Activated B cell treated with CpG ODN at 0.5 μM for 24 hours (primary cell): ENCODE data around the gene MOB1B. TPM values are rescaled to one million over a fixed set of nuclear protein-coding genes. Genes with fewer than 3 reads are reported as not detected.
"Not testable (repeated sequence)": the region's sequence is repeated elsewhere in the genome, so short reads cannot be mapped to it uniquely, and the experiment has no call there.

Experiments
- ATAC-seq: fragments of 200-7000 bp; cut with Tn5 transposase; one replicate; pipeline ENCODE4 v1.10.0; 2021; ENCODE audit warnings: low read depth, mild to moderate bottlenecking, moderate library complexity
- CTCF ChIA-PET: fragments of 350-600 bp; sonication (Branson Sonifier 250); formaldehyde crosslinking; loops from one replicate; lab custom pipeline; 2021; ENCODE audit warnings: antibody characterized with exemption; lab: Charles Lee
- POLR2A ChIA-PET: fragments of 350-600 bp; sonication (Branson Sonifier 250); formaldehyde crosslinking; loops from one replicate; lab custom pipeline; 2021; ENCODE audit warnings: antibody characterized with exemption; lab: Charles Lee
- DNase-seq: peaks from one replicate; pipeline ENCODE4 v3.0.0; 2022
- H3K27ac Mint-ChIP-seq: one replicate; pipeline ENCODE4 v1.8.0; 2020; ENCODE audit warnings: mixed read lengths
- H3K27me3 Mint-ChIP-seq: one replicate; pipeline ENCODE4 v1.8.0; 2021; ENCODE audit warnings: mixed read lengths
- H3K36me3 Mint-ChIP-seq: one replicate; pipeline ENCODE4 v1.8.0; 2021; ENCODE audit warnings: low read depth, mixed read lengths
- H3K4me1 Mint-ChIP-seq: one replicate; pipeline ENCODE4 v1.8.0; 2021; ENCODE audit warnings: mixed read lengths
- H3K4me3 Mint-ChIP-seq: one replicate; pipeline ENCODE4 v1.8.0; 2020; ENCODE audit warnings: mild to moderate bottlenecking, mixed read lengths
- H3K9me3 Mint-ChIP-seq: one replicate; pipeline ENCODE4 v1.8.0; 2020; ENCODE audit warnings: mixed read lengths
- intact Hi-C: fragments of 100-400 bp; cut with micrococcal nuclease; formaldehyde crosslinking; loops from one replicate; pipeline ENCODE4 v1.15.1; 2024
- total RNA-seq: library from RNA; stranded (reverse); gene quantifications from 2 replicates; pipeline ENCODE4 v1.2.3, GENCODE V29; 2022
- TF ChIP-seq, protein P1 (sequence below): fragments of 200-600 bp; IDR thresholded peaks from one replicate; pipeline ENCODE4 v1.8.0; 2022; ENCODE audit warnings: antibody characterized with exemption, mild to moderate bottlenecking

The MOB1B gene
- total RNA-seq, 1 donor from 2014 or later: 23.4 TPM

GRCh38 chr4:70996018-70996360, 93.8 kb downstream of the MOB1B start:
- intact Hi-C loops: loop anchor here (10.0 kb wide), 1 partner anchor 189 kb away; no protein-coding TSS in a partner anchor
- ChIA-PET CTCF (interaction anchor here (6.3 kb wide), 1 partner anchor 14 kb away, joined by 86 read pairs; no protein-coding TSS in a partner anchor), POLR2A (interaction anchor here (0.9 to 6.1 kb wide), 5 partner anchors 11 to 283 kb away, joined by 3 to 203 read pairs (median 4); partner anchors contain the start of gene GRSF1)
- DNase-seq (no peak), ATAC-seq (no peak)
- no peaks in the 10 kb centered on the region for H3K27me3 Mint-ChIP-seq
- peaks cover 51% of the 10 kb centered on the region for H3K36me3 Mint-ChIP-seq
- TF ChIP-seq, protein P1, sequence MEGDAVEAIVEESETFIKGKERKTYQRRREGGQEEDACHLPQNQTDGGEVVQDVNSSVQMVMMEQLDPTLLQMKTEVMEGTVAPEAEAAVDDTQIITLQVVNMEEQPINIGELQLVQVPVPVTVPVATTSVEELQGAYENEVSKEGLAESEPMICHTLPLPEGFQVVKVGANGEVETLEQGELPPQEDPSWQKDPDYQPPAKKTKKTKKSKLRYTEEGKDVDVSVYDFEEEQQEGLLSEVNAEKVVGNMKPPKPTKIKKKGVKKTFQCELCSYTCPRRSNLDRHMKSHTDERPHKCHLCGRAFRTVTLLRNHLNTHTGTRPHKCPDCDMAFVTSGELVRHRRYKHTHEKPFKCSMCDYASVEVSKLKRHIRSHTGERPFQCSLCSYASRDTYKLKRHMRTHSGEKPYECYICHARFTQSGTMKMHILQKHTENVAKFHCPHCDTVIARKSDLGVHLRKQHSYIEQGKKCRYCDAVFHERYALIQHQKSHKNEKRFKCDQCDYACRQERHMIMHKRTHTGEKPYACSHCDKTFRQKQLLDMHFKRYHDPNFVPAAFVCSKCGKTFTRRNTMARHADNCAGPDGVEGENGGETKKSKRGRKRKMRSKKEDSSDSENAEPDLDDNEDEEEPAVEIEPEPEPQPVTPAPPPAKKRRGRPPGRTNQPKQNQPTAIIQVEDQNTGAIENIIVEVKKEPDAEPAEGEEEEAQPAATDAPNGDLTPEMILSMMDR: no peak
- H3K9me3 Mint-ChIP-seq: peaks cover 2% of the 10 kb centered on the region
- H3K4me3 Mint-ChIP-seq: peak overlapping the region; percentile 94
- peak overlapping the region; percentile 94 for H3K27ac Mint-ChIP-seq
- H3K4me1 Mint-ChIP-seq: peaks cover 79% of the 10 kb centered on the region

DNA sequence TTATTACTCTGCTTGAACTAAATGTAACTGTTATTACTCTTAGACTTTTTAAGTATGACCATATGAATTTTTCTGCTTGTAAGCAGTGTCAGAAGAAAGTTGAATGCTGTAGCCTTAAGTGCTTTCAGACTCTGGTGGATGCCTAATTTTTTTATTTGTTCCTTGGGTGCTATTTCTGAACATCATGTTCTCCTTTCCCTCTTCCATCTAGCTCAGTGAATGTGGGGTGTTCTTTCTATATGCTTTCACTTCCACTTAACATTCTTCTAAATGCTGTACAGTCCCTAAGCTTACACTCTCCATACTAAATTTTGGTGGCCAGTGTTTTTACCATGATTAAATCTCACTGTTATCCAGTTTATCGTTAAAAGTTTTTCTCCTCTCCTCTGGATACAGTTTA, 94.9 kb downstream of the MOB1B start:
- ATAC-seq (no peak), DNase-seq (no peak)
- intact Hi-C loops: loop anchor here (10.0 kb wide), 1 partner anchor 188 kb away; no protein-coding TSS in a partner anchor
- TF ChIP-seq, protein P1: no peak
- POLR2A ChIA-PET: interaction anchor here (0.6 to 6.1 kb wide), 5 partner anchors 10 to 284 kb away, joined by 3 to 203 read pairs (median 4); partner anchors contain the start of gene GRSF1
- Mint-ChIP-seq H3K4me3 (peak overlapping the region; percentile 94), H3K4me1 (peaks cover 89% of the 10 kb centered on the region), H3K9me3 (peaks cover 2% of the 10 kb centered on the region), H3K27ac (peak overlapping the region; percentile 94), H3K36me3 (peaks cover 61% of the 10 kb centered on the region), H3K27me3 (no peaks in the 10 kb centered on the region)
- CTCF ChIA-PET: interaction anchor here (1.6 to 6.3 kb wide), 2 partner anchors 13 to 95 kb away, joined by 4 to 86 read pairs; partner anchors contain the start of gene MOB1B

GRCh38 chr4:70997546-70997945, 95.4 kb downstream of the MOB1B start:
- no peaks in the 10 kb centered on the region for H3K27me3 Mint-ChIP-seq
- peaks cover 2% of the 10 kb centered on the region for H3K9me3 Mint-ChIP-seq
- peak overlapping the region; percentile 94 for H3K4me3 Mint-ChIP-seq
- DNase-seq (no peak), ATAC-seq (no peak)
- TF ChIP-seq, protein P1: no peak
- peak overlapping the region; percentile 94 for H3K27ac Mint-ChIP-seq
- intact Hi-C loops: loop anchor here (10.0 kb wide), 1 partner anchor 187 kb away; no protein-coding TSS in a partner anchor
- CTCF ChIA-PET: interaction anchor here (1.6 to 6.3 kb wide), 2 partner anchors 12 to 96 kb away, joined by 4 to 86 read pairs; partner anchors contain the start of gene MOB1B
- H3K4me1 Mint-ChIP-seq: peaks cover 89% of the 10 kb centered on the region
- POLR2A ChIA-PET: interaction anchor here (0.8 to 6.1 kb wide), 2 partner anchors 9 to 158 kb away, joined by 3 to 203 read pairs; partner anchors contain the start of gene GRSF1
- H3K36me3 Mint-ChIP-seq: peaks cover 66% of the 10 kb centered on the region

DNA sequence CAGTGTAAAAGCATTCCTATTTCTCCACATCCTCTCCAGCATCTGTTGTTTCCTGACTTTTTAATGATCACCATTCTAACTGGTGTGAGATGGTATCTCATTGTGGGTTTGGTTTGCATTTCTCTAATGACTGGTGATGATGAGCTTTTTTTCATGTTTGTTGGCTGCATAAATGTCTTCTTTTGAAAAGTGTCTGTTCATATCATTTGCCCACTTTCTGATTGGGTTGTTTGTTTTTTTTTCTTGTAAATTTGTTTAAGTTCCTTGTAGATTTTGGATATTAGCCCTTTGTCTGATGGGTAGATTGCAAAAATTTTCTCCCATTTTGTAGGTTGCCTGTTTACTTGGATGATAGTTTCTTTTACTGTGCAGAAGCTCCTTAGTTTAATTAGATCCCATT, 97.5 kb downstream of the MOB1B start:
- DNase-seq, ATAC-seq, H3K27me3 Mint-ChIP-seq, H3K9me3 Mint-ChIP-seq, POLR2A ChIA-PET, H3K4me3 Mint-ChIP-seq: not testable (repeated sequence)
- peaks cover 65% of the 10 kb centered on the region for H3K36me3 Mint-ChIP-seq
- H3K4me1 Mint-ChIP-seq: peaks cover 98% of the 10 kb centered on the region
- intact Hi-C loops: loop anchor here (10.0 kb wide), 1 partner anchor 185 kb away; no protein-coding TSS in a partner anchor
- H3K27ac Mint-ChIP-seq: peak overlapping the region; percentile 84
- CTCF ChIA-PET: interaction anchor here (0.9 kb wide), 1 partner anchor 11 kb away, joined by 4 read pairs; no protein-coding TSS in a partner anchor

GRCh38 chr4:71001363-71001762, 99.2 kb downstream of the MOB1B start:
- ATAC-seq, POLR2A ChIA-PET, intact Hi-C loops, CTCF ChIA-PET, DNase-seq, H3K9me3 Mint-ChIP-seq, H3K4me3 Mint-ChIP-seq, H3K27me3 Mint-ChIP-seq: not testable (repeated sequence)
- Mint-ChIP-seq H3K36me3 (peaks cover 60% of the 10 kb centered on the region), H3K4me1 (peaks cover 95% of the 10 kb centered on the region), H3K27ac (peak overlapping the region; percentile 84)

- CTCF ChIA-PET: interaction anchor here (0.8 to 3.2 kb wide), 5 partner anchors 10 to 269 kb away, joined by 4 to 22 read pairs (median 4); partner anchors contain the start of genes DCK and GRSF1
- POLR2A ChIA-PET: interaction anchor here (0.6 to 9.2 kb wide), 6 partner anchors 9 to 327 kb away, joined by 3 to 203 read pairs (median 6); partner anchors contain the start of genes DCK and GRSF1
- H3K4me1 Mint-ChIP-seq: peaks cover 95% of the 10 kb centered on the region
Observed at GRCh38 chr4:71004281-71004851, 102.2 kb downstream of the MOB1B start.

GRCh38 chr4:71005025-71005424, 102.9 kb downstream of the MOB1B start:
- peak overlapping the region; percentile 84 for H3K27ac Mint-ChIP-seq
- peaks cover 48% of the 10 kb centered on the region for H3K36me3 Mint-ChIP-seq
- peaks cover 95% of the 10 kb centered on the region for H3K4me1 Mint-ChIP-seq
- H3K27me3 Mint-ChIP-seq, ATAC-seq, H3K9me3 Mint-ChIP-seq, DNase-seq: not testable (repeated sequence)
- POLR2A ChIA-PET: interaction anchor here (0.9 to 9.2 kb wide), 4 partner anchors 10 to 166 kb away, joined by 3 to 203 read pairs (median 8); partner anchors contain the start of genes DCK, GRSF1 and MOB1B
- H3K4me3 Mint-ChIP-seq: peak overlapping the region; percentile 75
- intact Hi-C loops: loop anchor here (5.0 kb wide), 1 partner anchor 63 kb away; no protein-coding TSS in a partner anchor
- CTCF ChIA-PET: interaction anchor here (0.6 to 3.2 kb wide), 4 partner anchors 11 to 170 kb away, joined by 3 to 22 read pairs (median 4); partner anchors contain the start of gene DCK

More at GRCh38 chr4:71004281-71004851, 102.2 kb downstream of the MOB1B start:
- intact Hi-C loops: no loop called here
- TF ChIP-seq, protein P1: no peak
- Mint-ChIP-seq H3K36me3 (peaks cover 55% of the 10 kb centered on the region), H3K4me3 (peak overlapping the region; percentile 75), H3K9me3 (peaks cover 2% of the 10 kb centered on the region), H3K27me3 (no peaks in the 10 kb centered on the region), H3K27ac (peak overlapping the region; percentile 84)
- ATAC-seq (peak; percentile 63), DNase-seq (peak; percentile 52)
